Sigmoid colon (tissue), 7 donors: ENCODE data around the gene TRAP1. TPM values are rescaled to one million over a fixed set of nuclear protein-coding genes. Genes with fewer than 3 reads are reported as not detected.

Source experiments
- DNase-seq: peaks from one replicate; pipeline ENCODE4 v3.0.0-alpha.2; 2019
- H3K27ac ChIP-seq, 4 donors: fragments of 200-600 bp; sonication (generic); one replicate each; pipeline ENCODE4 v1.5.1; 2016 to 2019; ENCODE audit warnings: mild to moderate bottlenecking in 1 of 4
- H3K27me3 ChIP-seq, 3 donors: fragments of 200-600 bp; sonication (generic); one replicate each; pipeline ENCODE4 v1.5.1; 2019; ENCODE audit warnings: mild to moderate bottlenecking in 1 of 3
- H3K36me3 ChIP-seq, 4 donors: fragments of 200-600 bp; sonication (generic); one replicate each; pipeline ENCODE4 v1.5.1; 2016 to 2019
- H3K4me1 ChIP-seq, 4 donors: fragments of 200-600 bp; sonication (generic); one replicate each; pipeline ENCODE4 v1.5.1; 2017 to 2019
- H3K4me3 ChIP-seq, 4 donors: fragments of 200-600 bp; sonication (generic); one replicate each; pipeline ENCODE4 v1.5.1; 2017 to 2019; ENCODE audit warnings: mild to moderate bottlenecking in 2 of 4, moderate library complexity in 1 of 4
- H3K9me3 ChIP-seq, 4 donors: fragments of 200-600 bp in 3 of 4; sonication (generic) in 3 of 4; one replicate each; pipeline versions ENCODE4 v1.5.1 to v1.6.1; 2013 to 2019
- EP300 ChIP-seq, 4 donors: sonication (generic); formaldehyde crosslinking; IDR thresholded peaks; one replicate each; pipeline ENCODE4 v1.6.1; 2017; ENCODE audit warnings: antibody characterized with exemption in 4 of 4
- POLR2A ChIP-seq, 2 donors: fragments of 450-650 bp; IDR thresholded peaks; one replicate each; pipeline ENCODE4 v1.6.1; 2016; ENCODE audit warnings: antibody characterized with exemption in 2 of 2, mild to moderate bottlenecking in 2 of 2, moderate library complexity in 2 of 2
- POLR2AphosphoS5 ChIP-seq, 4 donors: sonication (generic); formaldehyde crosslinking; IDR thresholded peaks; one replicate each; pipeline ENCODE4 v1.6.1; 2017; ENCODE audit warnings: antibody characterized with exemption in 4 of 4
- WGBS, 2 donors: extraction: QIAGEN DNeasy Blood & Tissue Kit; methylation state at CpG; one replicate each; pipeline ENCODE4 v1.1.7; 2013; 5-methylcytosine and 5-hydroxymethylcytosine counted together
- intact Hi-C: fragments of 100-400 bp; cut with DNase I; formaldehyde crosslinking; loops from one replicate; pipeline ENCODE4 v1.15.1; 2023
- polyA plus RNA-seq, 3 donors: library from polyadenylated mRNA; stranded (reverse); fragments of 200-250 nt; gene quantifications; one replicate each; pipeline ENCODE4 v1.2.3, GENCODE V29; 2013
- total RNA-seq, 4 donors: library from RNA; depleted of rRNA; stranded (reverse); fragments of >200 nt; gene quantifications; one replicate each; pipeline ENCODE4 v1.1.0, GENCODE V29; 2016
- TF ChIP-seq, protein P1 (sequence below), 4 experiments: fragments of 450-650 bp in 3 of 4; fragments of 200-600 bp in 1 of 4; IDR thresholded peaks; one replicate each; pipeline ENCODE4 v1.5.1; 2016 to 2019; ENCODE audit warnings: antibody characterized with exemption in 4 of 4, mild to moderate bottlenecking in 3 of 4, moderate library complexity in 2 of 4
- donor health status: healthy with polysubstance abuse.
- donor health status: Bipolar disorder and iron deficiency.
- donor health status: healthy.

The TRAP1 gene
- total and polyA plus RNA-seq, 7 donors: 17.4 to 64.9 (median 45.6) TPM

- intact Hi-C loops: no loop called here
- Histone ChIP-seq H3K9me3 (no peaks in the 10 kb centered on the region), H3K27me3 (no peaks in the 10 kb centered on the region), H3K36me3 (peaks cover 57 to 100% (median 84%) of the 10 kb centered on the region in 4 donors), H3K4me3 (no peak overlapping the region), H3K4me1 (no peaks in the 10 kb centered on the region), H3K27ac (no peak overlapping the region)
- TF ChIP-seq EP300 (IDR thresholded peaks at IDR 0.05) (no peak), POLR2A (IDR thresholded peaks at IDR 0.05) (no peak), POLR2AphosphoS5 (IDR thresholded peaks at IDR 0.05) (no peak)
- TF ChIP-seq, protein P1, sequence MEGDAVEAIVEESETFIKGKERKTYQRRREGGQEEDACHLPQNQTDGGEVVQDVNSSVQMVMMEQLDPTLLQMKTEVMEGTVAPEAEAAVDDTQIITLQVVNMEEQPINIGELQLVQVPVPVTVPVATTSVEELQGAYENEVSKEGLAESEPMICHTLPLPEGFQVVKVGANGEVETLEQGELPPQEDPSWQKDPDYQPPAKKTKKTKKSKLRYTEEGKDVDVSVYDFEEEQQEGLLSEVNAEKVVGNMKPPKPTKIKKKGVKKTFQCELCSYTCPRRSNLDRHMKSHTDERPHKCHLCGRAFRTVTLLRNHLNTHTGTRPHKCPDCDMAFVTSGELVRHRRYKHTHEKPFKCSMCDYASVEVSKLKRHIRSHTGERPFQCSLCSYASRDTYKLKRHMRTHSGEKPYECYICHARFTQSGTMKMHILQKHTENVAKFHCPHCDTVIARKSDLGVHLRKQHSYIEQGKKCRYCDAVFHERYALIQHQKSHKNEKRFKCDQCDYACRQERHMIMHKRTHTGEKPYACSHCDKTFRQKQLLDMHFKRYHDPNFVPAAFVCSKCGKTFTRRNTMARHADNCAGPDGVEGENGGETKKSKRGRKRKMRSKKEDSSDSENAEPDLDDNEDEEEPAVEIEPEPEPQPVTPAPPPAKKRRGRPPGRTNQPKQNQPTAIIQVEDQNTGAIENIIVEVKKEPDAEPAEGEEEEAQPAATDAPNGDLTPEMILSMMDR (IDR thresholded peaks at IDR 0.05): no peak
- DNase-seq: peak; percentile 56
- 94 to 95% methylated on average over 9 of the region's 9 CpGs for WGBS, 2 donors
Observed at GRCh38 chr16:3739636-3740035, 22.3 kb upstream of the TRAP1 start.

DNA sequence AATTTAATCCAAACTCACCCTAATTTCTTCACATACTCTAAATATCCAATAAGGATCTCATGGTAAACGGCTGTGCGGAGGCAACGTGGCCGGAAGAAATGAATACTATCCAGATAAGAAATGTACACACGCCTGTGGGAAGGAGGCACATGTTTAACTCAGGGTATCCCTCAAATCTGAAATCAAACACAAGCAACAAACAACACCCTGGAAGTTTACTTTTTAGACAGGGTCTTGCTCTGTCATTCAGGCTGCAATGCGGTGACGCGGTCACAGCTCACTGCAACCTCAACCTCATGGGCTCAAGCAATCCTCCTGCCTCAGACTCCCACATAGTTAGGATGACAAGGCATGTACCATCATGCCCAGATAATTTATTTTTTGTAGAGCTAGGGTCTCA, 21.2 kb upstream of the TRAP1 start:
- TF ChIP-seq EP300 (IDR thresholded peaks at IDR 0.05): no peak
- no peak for TF ChIP-seq POLR2AphosphoS5 (IDR thresholded peaks at IDR 0.05)
- no peak for TF ChIP-seq POLR2A (IDR thresholded peaks at IDR 0.05)
- TF ChIP-seq, protein P1 (IDR thresholded peaks at IDR 0.05): no peak
- Histone ChIP-seq H3K4me3 (no peak overlapping the region), H3K36me3 (peaks cover 57 to 100% (median 84%) of the 10 kb centered on the region in 4 donors), H3K9me3 (no peaks in the 10 kb centered on the region), H3K4me1 (no peaks in the 10 kb centered on the region), H3K27me3 (no peaks in the 10 kb centered on the region), H3K27ac (no peak overlapping the region)
- peak; percentile 15 for DNase-seq
- intact Hi-C loops: no loop called here
- WGBS, 2 donors: 96 to 98% methylated on average over 8 of the region's 8 CpGs

- no peak for TF ChIP-seq POLR2A (IDR thresholded peaks at IDR 0.05)
- TF ChIP-seq, protein P1 (IDR thresholded peaks at IDR 0.05): no peak
- no peak for TF ChIP-seq POLR2AphosphoS5 (IDR thresholded peaks at IDR 0.05)
- no peak for TF ChIP-seq EP300 (IDR thresholded peaks at IDR 0.05)
- intact Hi-C loops: no loop called here
- 92 to 94% methylated on average over 5 of the region's 5 CpGs for WGBS, 2 donors
- Histone ChIP-seq H3K4me1 (no peaks in the 10 kb centered on the region), H3K27ac (no peak overlapping the region), H3K9me3 (no peaks in the 10 kb centered on the region), H3K27me3 (no peaks in the 10 kb centered on the region), H3K4me3 (no peak overlapping the region), H3K36me3 (peaks cover 53 to 100% (median 82%) of the 10 kb centered on the region in 4 donors)
- peak; percentile 14 for DNase-seq
Observed at GRCh38 chr16:3738128-3738527, 20.8 kb upstream of the TRAP1 start.

GRCh38 chr16:3737181-3737580, 19.9 kb upstream of the TRAP1 start:
- H3K4me1 ChIP-seq: no peaks in the 10 kb centered on the region
- H3K9me3 ChIP-seq: no peaks in the 10 kb centered on the region
- TF ChIP-seq, protein P1 (IDR thresholded peaks at IDR 0.05): no peak
- TF ChIP-seq POLR2AphosphoS5 (IDR thresholded peaks at IDR 0.05) (no peak), EP300 (IDR thresholded peaks at IDR 0.05) (no peak), POLR2A (IDR thresholded peaks at IDR 0.05) (no peak)
- no peak overlapping the region for H3K4me3 ChIP-seq
- 92 to 93% methylated on average over 8 of the region's 8 CpGs for WGBS, 2 donors
- peaks cover 48 to 97% (median 75%) of the 10 kb centered on the region in 4 donors for H3K36me3 ChIP-seq
- peak; percentile 20 for DNase-seq
- H3K27ac ChIP-seq: no peak overlapping the region
- no peaks in the 10 kb centered on the region for H3K27me3 ChIP-seq
- intact Hi-C loops: no loop called here

- TF ChIP-seq POLR2AphosphoS5 (IDR thresholded peaks at IDR 0.05): no peak
- TF ChIP-seq POLR2A (IDR thresholded peaks at IDR 0.05): no peak
- no peak for TF ChIP-seq EP300 (IDR thresholded peaks at IDR 0.05)
- TF ChIP-seq, protein P1 (IDR thresholded peaks at IDR 0.05): no peak
- peaks cover 47 to 97% (median 79%) of the 10 kb centered on the region in 4 donors for H3K36me3 ChIP-seq
- H3K9me3 ChIP-seq: no peaks in the 10 kb centered on the region
- DNase-seq: peak; percentile 25
- H3K4me1 ChIP-seq: no peaks in the 10 kb centered on the region
- H3K27me3 ChIP-seq: no peaks in the 10 kb centered on the region
- intact Hi-C loops: no loop called here
- H3K27ac ChIP-seq: no peak overlapping the region
- 96 to 98% methylated on average over 6 of the region's 6 CpGs for WGBS, 2 donors
- no peak overlapping the region for H3K4me3 ChIP-seq
Observed at GRCh38 chr16:3736116-3736515, 18.8 kb upstream of the TRAP1 start.
